Neural cell (in vitro differentiated cells): Measurements from ENCODE around the gene DISP2. TPM values are rescaled to one million over a fixed set of nuclear protein-coding genes. Genes with fewer than 3 reads are reported as not detected.
A peak's percentile ranks its signal among the peaks of the same experiment; 100 is the strongest.

Experiments
- H2AFZ ChIP-seq: fragments of 200-600, 300-800 bp; sonication (generic), shearing (Covaris generic); 2 replicates; pipeline ENCODE4 v1.6.0; 2014; ENCODE audit warnings: low read depth, mild to moderate bottlenecking, antibody characterized with exemption, low read length, moderate library complexity
- H3F3A ChIP-seq: fragments of 200-600 bp; shearing (Covaris generic); 2 replicates; pipeline ENCODE4 v1.6.1; 2016; ENCODE audit warnings: mild to moderate bottlenecking, moderate library complexity, mixed read lengths, antibody characterized with exemption, low read length; ENCODE audit not compliant: insufficient read depth, poor library complexity, severe bottlenecking
- H3K27ac ChIP-seq: fragments of 200-600, 300-800 bp; sonication (generic), shearing (Covaris generic); 2 replicates; pipeline ENCODE4 v1.5.1; 2014; ENCODE audit warnings: mild to moderate bottlenecking, low read length, moderate library complexity
- H3K27me3 ChIP-seq: fragments of 300-800, 200-600 bp; sonication (generic), shearing (Covaris generic); 2 replicates; pipeline ENCODE4 v1.6.0; 2014; ENCODE audit warnings: mild to moderate bottlenecking, low read depth, low read length, moderate library complexity; ENCODE audit not compliant: insufficient read depth
- H3K36me3 ChIP-seq: fragments of 300-800, 200-600 bp; sonication (generic), shearing (Covaris generic); 2 replicates; pipeline ENCODE4 v1.5.1; 2014; ENCODE audit warnings: mild to moderate bottlenecking, antibody characterized with exemption, low read length, moderate library complexity; ENCODE audit not compliant: insufficient read depth
- H3K4me2 ChIP-seq: fragments of 300-800, 200-600 bp; sonication (generic), shearing (Covaris generic); 2 replicates; pipeline ENCODE4 v1.6.0; 2014; ENCODE audit warnings: mild to moderate bottlenecking, low read length
- H3K4me3 ChIP-seq: fragments of 300-800, 200-600 bp; sonication (generic), shearing (Covaris generic); 2 replicates; pipeline ENCODE4 v1.5.1; 2014; ENCODE audit warnings: mild to moderate bottlenecking, low read length, moderate library complexity
- H3K79me2 ChIP-seq: fragments of 200-600 bp; shearing (Covaris generic); replicated peaks from 2 replicates; pipeline ENCODE4 v1.6.0; 2014; ENCODE audit warnings: mild to moderate bottlenecking, low read length, moderate library complexity; ENCODE audit not compliant: insufficient read depth
- H3K9ac ChIP-seq: fragments of 300-800, 200-600 bp; sonication (generic), shearing (Covaris generic); 2 replicates; pipeline ENCODE4 v1.6.1; 2016; ENCODE audit warnings: mild to moderate bottlenecking, low read length, mixed read lengths
- H3K9me2 ChIP-seq: fragments of 200-600 bp; shearing (Covaris generic); 2 replicates; pipeline ENCODE4 v1.6.1; 2016; ENCODE audit warnings: mild to moderate bottlenecking, low read length, mixed read lengths; ENCODE audit not compliant: insufficient read depth
- H3K9me3 ChIP-seq: fragments of 200-600, 300-800 bp; sonication (generic), shearing (Covaris generic); 2 replicates; pipeline ENCODE4 v1.6.1; 2016; ENCODE audit warnings: mild to moderate bottlenecking, mixed run types, low read length, moderate library complexity, mixed read lengths
- H4K20me1 ChIP-seq: fragments of 200-600 bp; shearing (Covaris generic); 2 replicates; pipeline ENCODE4 v1.6.1; 2016; ENCODE audit warnings: mild to moderate bottlenecking, mixed run types; ENCODE audit not compliant: insufficient read depth
- CTCF ChIP-seq: fragments of 450-650 bp; IDR thresholded peaks from 2 replicates; pipeline ENCODE4 v1.5.1; 2014; ENCODE audit warnings: antibody characterized with exemption, mild to moderate bottlenecking, moderate library complexity; ENCODE audit not compliant: poor library complexity, severe bottlenecking
- EP300 ChIP-seq: fragments of 450-650 bp; conservative IDR thresholded peaks from 2 replicates; pipeline ENCODE4 v1.6.1; 2014; ENCODE audit warnings: antibody characterized with exemption, mild to moderate bottlenecking, moderate library complexity; ENCODE audit not compliant: poor library complexity, severe bottlenecking
- EZH2 ChIP-seq: fragments of 200-600, 300-800 bp; shearing (Covaris generic), sonication (generic); IDR thresholded peaks from 2 replicates; pipeline ENCODE4 v1.6.1; 2014; ENCODE audit warnings: antibody characterized with exemption, low read length, borderline replicate concordance, mild to moderate bottlenecking; ENCODE audit not compliant: insufficient read depth, poor library complexity, severe bottlenecking
- MXI1 ChIP-seq: fragments of 450-650 bp; conservative IDR thresholded peaks from 2 replicates; pipeline ENCODE4 v1.6.1; 2014; ENCODE audit warnings: antibody characterized with exemption, mild to moderate bottlenecking; ENCODE audit not compliant: poor library complexity, severe bottlenecking
- POLR2AphosphoS5 ChIP-seq: IDR thresholded peaks from 2 replicates; pipeline ENCODE4 v1.6.1; 2012
- RAD21 ChIP-seq: fragments of 450-650 bp; conservative IDR thresholded peaks from 2 replicates; pipeline ENCODE4 v1.6.1; 2014; ENCODE audit warnings: antibody characterized with exemption, mild to moderate bottlenecking, moderate library complexity
- REST ChIP-seq: IDR thresholded peaks from 2 replicates; pipeline ENCODE4 v1.6.1; 2012; ENCODE audit warnings: borderline replicate concordance
- SMC3 ChIP-seq: fragments of 450-650 bp; conservative IDR thresholded peaks from 2 replicates; pipeline ENCODE4 v1.6.1; 2014; ENCODE audit warnings: antibody characterized with exemption, mild to moderate bottlenecking, moderate library complexity; ENCODE audit not compliant: poor library complexity
- TAF1 ChIP-seq: IDR thresholded peaks from 2 replicates; pipeline ENCODE4 v1.6.1; 2012; ENCODE audit warnings: low read depth
- polyA plus RNA-seq: library from polyadenylated mRNA; depleted of rRNA; stranded (reverse); fragments of >200 nt; gene quantifications from 2 replicates; pipeline ENCODE4 v1.2.3, GENCODE V29; 2014

The DISP2 gene
- polyA plus RNA-seq, 1 donor from 2014 or later: 26.0 TPM

- Histone ChIP-seq H3K27me3 (no peaks in the 10 kb centered on the region), H3K27ac (peak within 1 kb of the TSS; percentile 10), H3K79me2 (peaks cover 6% of the 10 kb centered on the region), H3F3A (no peaks in the 10 kb centered on the region), H4K20me1 (no peaks in the 10 kb centered on the region), H3K4me3 (peak within 1 kb of the TSS; percentile 77), H3K9me3 (no peaks in the 10 kb centered on the region), H3K9ac (peak within 1 kb of the TSS; percentile 71), H3K4me2 (peak within 1 kb of the TSS; percentile 72), H2AFZ (no peak within 1 kb of the TSS), H3K9me2 (no peaks in the 10 kb centered on the region), H3K36me3 (no peaks in the 10 kb centered on the region)
- TF ChIP-seq CTCF: peak; percentile 88
- TF ChIP-seq RAD21: peak; percentile 66
- TF ChIP-seq EP300: peak; percentile 74
- no peak for TF ChIP-seq EZH2
- TF ChIP-seq SMC3: peak; percentile 74
- no peak for TF ChIP-seq REST
- peak; percentile 37 for TF ChIP-seq POLR2AphosphoS5
- TF ChIP-seq MXI1: peak; percentile 52
- TF ChIP-seq TAF1: peak; percentile 44
Measured at GRCh38 chr15:40323239-40323952, 34.6 kb upstream of the DISP2 start, which contains the start of gene INAFM2. Gene INAFM2, plus strand, starts transcription at chr15:40323692. Its CDS starts 364 bp downstream, at chr15:40324056.

- Histone ChIP-seq H3K9me3 (no peaks in the 10 kb centered on the region), H3K27ac (no peak overlapping the region), H3K27me3 (no peaks in the 10 kb centered on the region), H3K79me2 (peaks cover 6% of the 10 kb centered on the region), H4K20me1 (no peaks in the 10 kb centered on the region), H3K4me3 (peak overlapping the region; percentile 77), H3K9ac (peak overlapping the region; percentile 71), H3K4me2 (peak overlapping the region; percentile 72), H3F3A (no peaks in the 10 kb centered on the region), H3K9me2 (no peaks in the 10 kb centered on the region), H3K36me3 (no peaks in the 10 kb centered on the region), H2AFZ (no peak overlapping the region)
- TF ChIP-seq SMC3 (peak; percentile 28), TAF1 (no peak), CTCF (no peak), EP300 (no peak)
Measured at GRCh38 chr15:40323953-40324937, 33.8 kb upstream of the DISP2 start.
